K562 (cell line): ENCODE results near the gene ATF6B. TPM values are rescaled to one million over a fixed set of nuclear protein-coding genes. Genes with fewer than 3 reads are reported as not detected.
A peak's percentile ranks its signal among the peaks of the same experiment; 100 is the strongest.

Experiments used
- ATAC-seq: fragments of 200-7000 bp; cut with Tn5 transposase; 3 replicates; pipeline ENCODE4 v1.9.1; 2020; ENCODE audit warnings: moderate library complexity
- BruUV-seq: library from RNA; stranded (reverse); fragments of 400-500 nt; replicated peaks from 2 replicates; lab custom pipeline; 2021; lab: Mats Ljungman, UMichigan
- CTCF ChIA-PET: fragments of 300-600 bp; formaldehyde crosslinking; extraction: SDS; loops from one replicate; lab custom pipeline; 2021; ENCODE audit warnings: low intra/inter-chr PET ratio; lab: Yijun Ruan, JAX
- POLR2A ChIA-PET: fragments of 300-600, 350-650 bp; sonication (Branson Sonifier 250); formaldehyde crosslinking; extraction: SDS; loops from one replicate; lab custom pipeline; 2021; ENCODE audit warnings: antibody characterized with exemption, inconsistent platforms; lab: Yijun Ruan, JAX
- DNase-seq, 4 experiments: peaks; one replicate each; pipeline versions ENCODE4 v3.0.0 to v3.0.0-alpha.2; 2011 to 2018; ENCODE audit warnings: low spot score in 3 of 4, mixed read lengths in 3 of 4; ENCODE audit errors: extremely low read depth in 1 of 4
- FAIRE-seq: peaks from 2 replicates; lab custom pipeline; 2011; peaks lifted over from hg19 to GRCh38; lab: Jason Lieb, UNC
- H2AFZ ChIP-seq: 2 replicates; pipeline ENCODE4 v1.6.0; 2011; ENCODE audit warnings: low read depth, low read length, control low read depth, inconsistent platforms
- H3K27ac ChIP-seq: fragments of 200-600 bp; 3 replicates; pipeline ENCODE4 v1.8.0; 2011; ENCODE audit warnings: low read depth, mild to moderate bottlenecking, control low read depth, inconsistent platforms, low read length, moderate library complexity, mixed read lengths; ENCODE audit errors: extremely low read depth
- H3K27me3 ChIP-seq, 2 experiments: fragments of 300-600 bp in 1 of 2; 2 replicates in 1 of 2; 3 replicates in 1 of 2; pipeline versions ENCODE4 v1.6.0 to v1.8.0; 2011; ENCODE audit warnings: inconsistent platforms in 2 of 2, low read length in 2 of 2, mild to moderate bottlenecking in 1 of 2, mixed read lengths in 1 of 2, moderate library complexity in 1 of 2; ENCODE audit not compliant: control insufficient read depth in 2 of 2, insufficient read depth in 2 of 2
- H3K36me3 ChIP-seq: fragments of 300-600 bp; 3 replicates; pipeline ENCODE4 v1.8.0; 2011; ENCODE audit warnings: mild to moderate bottlenecking, low read length, inconsistent platforms; ENCODE audit not compliant: control insufficient read depth, insufficient read depth
- H3K4me1 ChIP-seq, 2 experiments: fragments of 200-600 bp in 1 of 2; replicated peaks in 1 of 2; 2 replicates in 1 of 2; 3 replicates in 1 of 2; pipeline versions ENCODE4 v1.5.1 to v1.8.0; 2011; ENCODE audit warnings: inconsistent platforms in 2 of 2, low read length in 2 of 2, mild to moderate bottlenecking in 1 of 2, mixed read lengths in 1 of 2, moderate library complexity in 1 of 2; ENCODE audit not compliant: control insufficient read depth in 2 of 2, insufficient read depth in 2 of 2
- H3K4me2 ChIP-seq: 2 replicates; pipeline ENCODE4 v1.6.1; 2011; ENCODE audit warnings: low read length, control low read depth, inconsistent platforms, mixed read lengths; ENCODE audit not compliant: insufficient read depth
- H3K4me3 ChIP-seq: fragments of 200-600 bp; sonication (generic), shearing (Covaris generic); 2 replicates; pipeline ENCODE4 v1.5.1; 2016; ENCODE audit warnings: control low read depth, inconsistent platforms
- H3K79me2 ChIP-seq: fragments of 200-600 bp; 3 replicates; pipeline ENCODE4 v1.8.0; 2011; ENCODE audit warnings: low read length, inconsistent platforms; ENCODE audit not compliant: control insufficient read depth, insufficient read depth
- H3K9ac ChIP-seq, 2 experiments: 2 replicates each; pipeline versions ENCODE4 v1.6.0 to v1.6.1; 2011; ENCODE audit warnings: low read depth in 2 of 2, low read length in 2 of 2, control low read depth in 1 of 2, inconsistent platforms in 1 of 2, mild to moderate bottlenecking in 1 of 2, mixed read lengths in 1 of 2; ENCODE audit not compliant: insufficient read depth in 1 of 2
- H3K9me1 ChIP-seq: one replicate; pipeline ENCODE4 v1.6.0; 2011; ENCODE audit warnings: inconsistent platforms, mild to moderate bottlenecking, low read length, moderate library complexity; ENCODE audit not compliant: control insufficient read depth, insufficient read depth
- H3K9me3 ChIP-seq: replicated peaks from 2 replicates; pipeline ENCODE4 v1.5.1; 2011; ENCODE audit warnings: low read depth, low read length, inconsistent platforms; ENCODE audit not compliant: control insufficient read depth, insufficient read depth
- H4K20me1 ChIP-seq: replicated peaks from 2 replicates; pipeline ENCODE4 v1.6.1; 2011; ENCODE audit warnings: low read length, inconsistent platforms, mixed read lengths; ENCODE audit not compliant: control insufficient read depth, insufficient read depth
- CTBP1 ChIP-seq: fragments of 450-650 bp; IDR thresholded peaks from 2 replicates; pipeline ENCODE4 v1.6.1; 2016; ENCODE audit warnings: borderline replicate concordance
- DPF2 ChIP-seq: fragments of 450-650 bp; IDR thresholded peaks from 2 replicates; pipeline ENCODE4 v1.6.1; 2016
- OTX1 ChIP-seq: fragments of 450-650 bp; formaldehyde crosslinking; IDR thresholded peaks from 2 replicates; pipeline ENCODE4 v1.4.0; 2022; ENCODE audit warnings: mild to moderate bottlenecking
- POLR2G ChIP-seq: fragments of 200-400 bp; formaldehyde crosslinking; IDR thresholded peaks from 2 replicates; pipeline ENCODE4 v1.6.1; 2017; ENCODE audit warnings: low read depth, mild to moderate bottlenecking, antibody characterized with exemption, low read length, moderate library complexity
- RBFOX2 ChIP-seq: fragments of 200-400 bp; formaldehyde crosslinking; IDR thresholded peaks from 2 replicates; pipeline ENCODE4 v1.6.1; 2017; ENCODE audit warnings: low read depth, mild to moderate bottlenecking, low read length, moderate library complexity
- SP1 ChIP-seq: sonication (generic); formaldehyde crosslinking; IDR thresholded peaks from 2 replicates; pipeline ENCODE4 v1.8.1; 2022; ENCODE audit warnings: mild to moderate bottlenecking, missing genetic modification reagents
- ZNF431 ChIP-seq: sonication (generic); formaldehyde crosslinking; IDR thresholded peaks from 2 replicates; pipeline ENCODE4 v1.8.0; 2022; ENCODE audit warnings: mild to moderate bottlenecking, missing genetic modification reagents
- ZNF507 ChIP-seq: conservative IDR thresholded peaks from 2 replicates; pipeline ENCODE4 v1.6.1; 2017; ENCODE audit warnings: missing genetic modification characterization, missing compliant biosample characterization
- WGBS: fragments of 100-300 bp; shearing (Covaris generic); methylation state at CpG from one replicate; pipeline ENCODE4 v1.1.6; 2016; ENCODE audit warnings: low coverage, mixed read lengths; ENCODE audit not compliant: insufficient coverage; ENCODE audit errors: missing lambda C conversion rate; 5-methylcytosine and 5-hydroxymethylcytosine counted together
- in situ Hi-C: fragments of 300-500 bp; cut with MboI; formaldehyde crosslinking; loops from 4 replicates; pipeline ENCODE4 v1.15.0; 2018; ENCODE audit warnings: inconsistent platforms, mixed read lengths
- intact Hi-C: fragments of 100-400 bp; cut with micrococcal nuclease; formaldehyde crosslinking; loops from 2 replicates; pipeline ENCODE4 v1.14.2; 2022
- polyA plus RNA-seq, 8 experiments: library from polyadenylated mRNA; depleted of rRNA in 4 of 8; stranded (reverse) in 5 of 8; unstranded in 3 of 8; fragments of >200 nt; fragmentation: Nextera tagmentation in 2 of 8; fragmentation: Illumina TruSeq in 1 of 8; extraction: Ambion mirVana in 2 of 8; extraction: Trizol in 1 of 8; gene quantifications; 2 replicates each; pipeline versions ENCODE4 v1.2.1 to v1.2.3, GENCODE V29; 2011 to 2014; ENCODE audit warnings: inconsistent platforms in 1 of 8, missing spikeins in 1 of 8
- total RNA-seq, 7 experiments: library from RNA; depleted of rRNA in 6 of 7; stranded (reverse); fragments of >200 nt in 6 of 7; fragmentation: Illumina TruSeq in 2 of 7; extraction: Trizol in 2 of 7; gene quantifications; 2 replicates each; pipeline versions ENCODE4 v1.2.1 to v1.2.3, GENCODE V29; 2011 to 2021; ENCODE audit warnings: low replicate concordance in 1 of 7
- TF ChIP-seq, protein P1 (sequence below): IDR thresholded peaks from 2 replicates; pipeline ENCODE4 v1.6.1; 2011; ENCODE audit not compliant: insufficient read length; ENCODE audit errors: extremely low read depth

The ATF6B gene
- total and polyA plus RNA-seq, 9 of the 15 experiments (the other 6 are each of a cell fraction or from before 2014, with no cell fraction given): 20.7 to 131 (median 31.7) TPM

DNA sequence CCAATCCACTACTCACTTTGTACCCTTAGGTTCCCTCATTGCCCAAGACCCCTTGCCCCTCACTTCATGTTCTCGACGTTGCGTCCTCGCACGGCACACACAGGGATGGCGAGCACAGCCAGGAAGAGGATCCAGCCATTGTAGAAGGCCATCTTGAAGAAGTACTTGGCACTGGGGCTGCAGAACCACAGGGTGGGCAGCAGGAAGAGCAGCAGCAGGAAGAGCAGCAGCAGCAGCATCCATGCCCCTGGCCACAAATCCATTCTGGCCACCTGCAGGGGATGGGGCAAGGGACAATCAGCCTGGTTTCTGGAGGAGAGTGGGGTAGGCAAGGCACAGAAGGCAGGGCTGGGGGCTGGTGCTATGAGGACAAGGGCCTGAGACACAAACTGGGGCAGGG is 43.2 kb upstream of the ATF6B start:
- Histone ChIP-seq H3K4me2 (no peak overlapping the region), H3K27me3 (no peaks in the 10 kb centered on the region), H3K36me3 (peaks cover 62% of the 10 kb centered on the region), H3K27ac (no peak overlapping the region), H4K20me1 (no peaks in the 10 kb centered on the region), H3K79me2 (peaks cover 39% of the 10 kb centered on the region), H3K4me3 (no peak overlapping the region), H3K9ac (peak overlapping the region in 1 of 2 experiments; percentile 47; a peak in 1 of 4 replicates), H2AFZ (no peak overlapping the region), H3K4me1 (peaks cover 48 to 66% of the 10 kb centered on the region in 2 experiments), H3K9me3 (no peaks in the 10 kb centered on the region), H3K9me1 (no peaks in the 10 kb centered on the region)
- no TSS peak for BruUV-seq
- POLR2A ChIA-PET: interaction anchor here (0.6 to 1.1 kb wide), 4 partner anchors 10 to 32 kb away, joined by 3 to 4 read pairs (median 4); no protein-coding TSS in a partner anchor
- CTCF ChIA-PET: no interaction called here
- TF ChIP-seq DPF2: no peak
- TF ChIP-seq OTX1 (CRISPR knock-in tag): 0 out of 2 replicates have a peak, but pooled peaks have one; percentile 56
- intact Hi-C loops (loop anchor here (10.0 kb wide), 2 partner anchors 346 to 506 kb away; partner anchors contain the start of genes C6orf47, CSNK2B, GPANK1 and HSPA1B), in situ Hi-C loops (no loop called here)
- ATAC-seq (no peak), FAIRE-seq (no peak), DNase-seq (no peak)
- 96% methylated on average over 6 of the region's 6 CpGs for WGBS

DNA sequence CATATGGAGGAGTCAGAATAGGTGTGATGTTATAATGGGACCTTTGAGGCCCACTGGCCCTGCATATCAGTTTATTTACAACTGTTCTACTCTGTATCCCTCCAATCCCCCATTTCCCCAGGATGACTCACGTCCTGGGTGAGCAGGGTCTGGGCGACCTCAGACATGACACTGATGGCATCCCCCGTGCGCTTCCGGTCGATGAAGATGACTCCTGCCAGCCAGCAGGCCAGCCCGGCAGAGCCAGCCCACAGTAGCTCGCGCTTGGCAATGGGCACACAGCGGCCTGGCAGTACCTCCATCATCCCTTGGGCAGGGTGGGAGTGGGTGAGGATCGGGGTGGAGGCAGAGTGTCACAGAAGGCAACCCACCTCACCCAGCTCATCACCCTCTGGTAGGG is 42.2 kb upstream of the ATF6B start:
- Histone ChIP-seq H3K9ac (0 out of 4 replicates have a peak overlapping the region, but pooled peaks of 1 of the 2 experiments have one; percentile 2), H3K36me3 (peaks cover 69% of the 10 kb centered on the region), H3K27ac (no peak overlapping the region; the same call in 2 of the 3 replicates), H3K27me3 (no peaks in the 10 kb centered on the region), H3K9me1 (no peaks in the 10 kb centered on the region), H3K4me3 (no peak overlapping the region), H2AFZ (no peak overlapping the region), H4K20me1 (no peaks in the 10 kb centered on the region), H3K4me2 (no peak overlapping the region), H3K9me3 (no peaks in the 10 kb centered on the region), H3K79me2 (peaks cover 32% of the 10 kb centered on the region), H3K4me1 (peaks cover 51 to 69% of the 10 kb centered on the region in 2 experiments)
- ATAC-seq: no peak
- ChIA-PET CTCF (no interaction called here), POLR2A (no interaction called here)
- WGBS: 84% methylated on average over 11 of the region's 11 CpGs
- in situ Hi-C loops (no loop called here), intact Hi-C loops (loop anchor here (10.0 kb wide), 2 partner anchors 345 to 505 kb away; partner anchors contain the start of genes C6orf47, CSNK2B, GPANK1 and HSPA1B)
- BruUV-seq: no TSS peak
- TF ChIP-seq SP1 (no peak), RBFOX2 (0 out of 2 replicates have a peak, but pooled peaks have one; percentile 20), CTBP1 (no peak), ZNF507 (tag) (no peak), ZNF431 (CRISPR knock-in tag) (no peak), POLR2G (peak; percentile 43; the same call in 1 of the 2 replicates)
- TF ChIP-seq, protein P1, sequence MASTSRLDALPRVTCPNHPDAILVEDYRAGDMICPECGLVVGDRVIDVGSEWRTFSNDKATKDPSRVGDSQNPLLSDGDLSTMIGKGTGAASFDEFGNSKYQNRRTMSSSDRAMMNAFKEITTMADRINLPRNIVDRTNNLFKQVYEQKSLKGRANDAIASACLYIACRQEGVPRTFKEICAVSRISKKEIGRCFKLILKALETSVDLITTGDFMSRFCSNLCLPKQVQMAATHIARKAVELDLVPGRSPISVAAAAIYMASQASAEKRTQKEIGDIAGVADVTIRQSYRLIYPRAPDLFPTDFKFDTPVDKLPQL: no peak
- FAIRE-seq: no peak
- no peak for DNase-seq
